NCI-H524 (cell line): ENCODE results near the gene MAP3K5.
"Not testable (repeated sequence)": the region's sequence is repeated elsewhere in the genome, so short reads cannot be mapped to it uniquely, and the experiment has no call there.

Experiments
- DNase-seq, 2 experiments: peaks; one replicate each; lab custom pipeline; 2025; lab: John Stamatoyannopoulos, UW

The MAP3K5 gene

GRCh38 chr6:136792410-136793262 is at the start of gene MAP3K5:
MAP3K5 (minus strand) TSS chr6:136792477; CDS start chr6:136792157, 320 bp downstream.
- DNase-seq, result peak; percentile 90

GRCh38 chr6:136840276-136841001 is 48.2 kb upstream of the MAP3K5 start:
- DNase-seq, result no peak

- no peak for DNase-seq
Measured at GRCh38 chr6:136831873-136832562, 39.7 kb upstream of the MAP3K5 start.

- no peak for DNase-seq
Measured at GRCh38 chr6:136826216-136826615, 33.9 kb upstream of the MAP3K5 start.

- DNase-seq, result no peak
Measured at GRCh38 chr6:136823128-136823660, 30.9 kb upstream of the MAP3K5 start.

GRCh38 chr6:136822376-136823127 is 30.3 kb upstream of the MAP3K5 start, which contains the start of gene PEX7:
PEX7 (plus strand) TSS chr6:136822592; CDS start chr6:136822666, 74 bp downstream.
- DNase-seq, result peak; percentile 93

GRCh38 chr6:136822046-136822375 is 29.7 kb upstream of the MAP3K5 start:
- DNase-seq, result peak; percentile 13 to 59

- no peak for DNase-seq
Measured at GRCh38 chr6:136820561-136820960, 28.3 kb upstream of the MAP3K5 start.

- DNase-seq, result no peak
Measured at GRCh38 chr6:136816656-136817055, 24.4 kb upstream of the MAP3K5 start.

GRCh38 chr6:136815608-136816007 is 23.3 kb upstream of the MAP3K5 start:
- DNase-seq, result not testable (repeated sequence)

GRCh38 chr6:136812174-136812573 is 19.9 kb upstream of the MAP3K5 start:
- no peak for DNase-seq

GRCh38 chr6:136811272-136811671 is 19.0 kb upstream of the MAP3K5 start:
- DNase-seq, result no peak

- no peak for DNase-seq
Measured at GRCh38 chr6:136809091-136809860, 17.0 kb upstream of the MAP3K5 start.

- DNase-seq, result no peak
Measured at GRCh38 chr6:136803608-136804007, 11.3 kb upstream of the MAP3K5 start.

- DNase-seq, result no peak
Measured at GRCh38 chr6:136801581-136801980, 9.3 kb upstream of the MAP3K5 start.

GRCh38 chr6:136798044-136798443 is 5.8 kb upstream of the MAP3K5 start:
- DNase-seq, result no peak

- DNase-seq, result no peak
Measured at GRCh38 chr6:136795996-136796395, 3.7 kb upstream of the MAP3K5 start.

- no peak for DNase-seq
Measured at GRCh38 chr6:136795386-136795785, 3.1 kb upstream of the MAP3K5 start.

GRCh38 chr6:136793363-136793762 is 1.1 kb upstream of the MAP3K5 start:
- no peak for DNase-seq

- DNase-seq, result peak in 1 of 2 experiments; percentile 67
Measured at GRCh38 chr6:136792095-136792409, 225 bp downstream of the MAP3K5 start.
